ENCODE data around the gene NAV3. TPM values are rescaled to one million over a fixed set of nuclear protein-coding genes. Genes with fewer than 3 reads are reported as not detected.

Gene NAV3
- total RNA-seq, 1 experiment from 2014 or later: 4.1 TPM

- no peak for DNase-seq
- Mint-ChIP-seq H3K27ac (ENCODE audit: unreplicated experiment) (no peak overlapping the region), H3K4me3 (ENCODE audit: low read depth, unreplicated experiment) (no peak overlapping the region), H3K27me3 (ENCODE audit: unreplicated experiment) (no peaks in the 10 kb centered on the region), H3K9me3 (ENCODE audit: low read depth, unreplicated experiment) (no peaks in the 10 kb centered on the region), H3K4me1 (ENCODE audit: low read depth, unreplicated experiment) (no peaks in the 10 kb centered on the region), H3K36me3 (ENCODE audit: insufficient read depth, unreplicated experiment) (no peaks in the 10 kb centered on the region)
- intact Hi-C loops (cut with micrococcal nuclease; ENCODE audit: unreplicated experiment): no loop called here
- no TSS peak for BruUV-seq (replicated peaks)
- no peak for TF ChIP-seq CTCF (IDR thresholded peaks at IDR 0.05; ENCODE audit: unreplicated experiment)
- CTCF ChIA-PET: no interaction called here
Observed at GRCh38 chr12:77973579-77973978, 142.9 kb downstream of the NAV3 start.

GRCh38 chr12:77974645-77975044 lies 144.0 kb downstream of the NAV3 start:
- BruUV-seq (replicated peaks): no TSS peak
- intact Hi-C loops (cut with micrococcal nuclease; ENCODE audit: unreplicated experiment): no loop called here

GRCh38 chr12:77979597-77980250 lies 149.0 kb downstream of the NAV3 start:
- CTCF ChIA-PET: no interaction called here
- Mint-ChIP-seq H3K4me3 (ENCODE audit: low read depth, unreplicated experiment) (no peak overlapping the region), H3K27ac (ENCODE audit: unreplicated experiment) (no peak overlapping the region), H3K36me3 (ENCODE audit: insufficient read depth, unreplicated experiment) (no peaks in the 10 kb centered on the region), H3K4me1 (ENCODE audit: low read depth, unreplicated experiment) (no peaks in the 10 kb centered on the region), H3K9me3 (ENCODE audit: low read depth, unreplicated experiment) (no peaks in the 10 kb centered on the region), H3K27me3 (ENCODE audit: unreplicated experiment) (no peaks in the 10 kb centered on the region)
- no peak for TF ChIP-seq CTCF (IDR thresholded peaks at IDR 0.05; ENCODE audit: unreplicated experiment)
- intact Hi-C loops (cut with micrococcal nuclease; ENCODE audit: unreplicated experiment): no loop called here
- DNase-seq: no peak
- no TSS peak for BruUV-seq (replicated peaks)

More at GRCh38 chr12:77974645-77975044, 144.0 kb downstream of the NAV3 start:
- Mint-ChIP-seq H3K36me3 (ENCODE audit: insufficient read depth, unreplicated experiment) (no peaks in the 10 kb centered on the region), H3K9me3 (ENCODE audit: low read depth, unreplicated experiment) (no peaks in the 10 kb centered on the region), H3K27ac (ENCODE audit: unreplicated experiment) (no peak overlapping the region), H3K27me3 (ENCODE audit: unreplicated experiment) (no peaks in the 10 kb centered on the region), H3K4me1 (ENCODE audit: low read depth, unreplicated experiment) (no peaks in the 10 kb centered on the region), H3K4me3 (ENCODE audit: low read depth, unreplicated experiment) (no peak overlapping the region)
- CTCF ChIA-PET: no interaction called here
- no peak for DNase-seq
- no peak for TF ChIP-seq CTCF (IDR thresholded peaks at IDR 0.05; ENCODE audit: unreplicated experiment)

GRCh38 chr12:77980782-77981181 lies 150.1 kb downstream of the NAV3 start:
- no peaks in the 10 kb centered on the region for H3K36me3 Mint-ChIP-seq (ENCODE audit: insufficient read depth, unreplicated experiment)
- no peaks in the 10 kb centered on the region for H3K9me3 Mint-ChIP-seq (ENCODE audit: low read depth, unreplicated experiment)
- H3K4me3 Mint-ChIP-seq (ENCODE audit: low read depth, unreplicated experiment): no peak overlapping the region
- BruUV-seq (replicated peaks): no TSS peak
- no peaks in the 10 kb centered on the region for H3K4me1 Mint-ChIP-seq (ENCODE audit: low read depth, unreplicated experiment)
- H3K27me3 Mint-ChIP-seq (ENCODE audit: unreplicated experiment): no peaks in the 10 kb centered on the region
- intact Hi-C loops (cut with micrococcal nuclease; ENCODE audit: unreplicated experiment): no loop called here
- DNase-seq: no peak
- H3K27ac Mint-ChIP-seq (ENCODE audit: unreplicated experiment): no peak overlapping the region
- CTCF ChIA-PET: interaction anchor here (0.5 kb wide), 1 partner anchor 1152 kb away, joined by 3 read pairs; no protein-coding TSS in a partner anchor
- TF ChIP-seq CTCF (IDR thresholded peaks at IDR 0.05; ENCODE audit: unreplicated experiment): no peak

Data from Calu3 (cell line).